ENCODE results near the gene GALK2. TPM values are rescaled to one million over a fixed set of nuclear protein-coding genes. Genes with fewer than 3 reads are reported as not detected.
"Not testable (repeated sequence)": the region's sequence is repeated elsewhere in the genome, so short reads cannot be mapped to it uniquely, and the experiment has no call there.

GALK2 gene
- total RNA-seq, 1 experiment from 2014 or later: 32.3 TPM

- H3K36me3 ChIP-seq: peaks cover 8% of the 10 kb centered on the region
- no peak overlapping the region for H3K4me3 ChIP-seq
- H3K9me3 ChIP-seq (replicated peaks): no peaks in the 10 kb centered on the region
- no peak overlapping the region for H3K27ac ChIP-seq
- no peaks in the 10 kb centered on the region for H3K4me1 ChIP-seq (replicated peaks)
- no peak for DNase-seq (ENCODE audit: low read depth in 1 of 2, low spot score in 2 of 2)
- no peaks in the 10 kb centered on the region for H3K27me3 ChIP-seq (replicated peaks)
These were observed 18.2 kb upstream of the GALK2 start for GRCh38 chr15:49151831-49152230.

- peaks cover 8% of the 10 kb centered on the region for H3K36me3 ChIP-seq
- H3K9me3 ChIP-seq (replicated peaks): no peaks in the 10 kb centered on the region
- H3K4me3 ChIP-seq: no peak overlapping the region
- DNase-seq (ENCODE audit: low read depth in 1 of 2, low spot score in 2 of 2): no peak
- H3K27me3 ChIP-seq (replicated peaks): no peaks in the 10 kb centered on the region
- H3K27ac ChIP-seq: no peak overlapping the region
- no peaks in the 10 kb centered on the region for H3K4me1 ChIP-seq (replicated peaks)
These were observed 17.3 kb upstream of the GALK2 start for GRCh38 chr15:49152552-49153312.

GRCh38 chr15:49154359-49154758 is 15.7 kb upstream of the GALK2 start:
- DNase-seq (ENCODE audit: low read depth in 1 of 2, low spot score in 2 of 2): no peak
- no peaks in the 10 kb centered on the region for H3K4me1 ChIP-seq (replicated peaks)
- peak overlapping the region; percentile 72 for H3K4me3 ChIP-seq
- peaks cover 8% of the 10 kb centered on the region for H3K36me3 ChIP-seq
- no peaks in the 10 kb centered on the region for H3K27me3 ChIP-seq (replicated peaks)
- H3K9me3 ChIP-seq (replicated peaks): no peaks in the 10 kb centered on the region
- peak overlapping the region; percentile 57; the same call in 1 of the 2 replicates for H3K27ac ChIP-seq

GRCh38 chr15:49154799-49155109 is 15.3 kb upstream of the GALK2 start:
- Histone ChIP-seq H3K9me3 (replicated peaks) (no peaks in the 10 kb centered on the region), H3K4me3 (peak overlapping the region; percentile 72), H3K27me3 (replicated peaks) (no peaks in the 10 kb centered on the region), H3K36me3 (peaks cover 8% of the 10 kb centered on the region), H3K4me1 (replicated peaks) (no peaks in the 10 kb centered on the region), H3K27ac (peak overlapping the region; percentile 57)
- DNase-seq (ENCODE audit: low read depth in 1 of 2, low spot score in 2 of 2): no peak

GRCh38 chr15:49155110-49155833 is 14.8 kb upstream of the GALK2 start, which contains the start of gene COPS2:
Gene COPS2 (minus strand): TSS chr15:49155599. CDS start chr15:49155578, 21 bp downstream.
- no peaks in the 10 kb centered on the region for H3K4me1 ChIP-seq (replicated peaks)
- peak; percentile 94 to 97 for DNase-seq (ENCODE audit: low read depth in 1 of 2, low spot score in 2 of 2)
- H3K9me3 ChIP-seq (replicated peaks): no peaks in the 10 kb centered on the region
- H3K36me3 ChIP-seq: peaks cover 8% of the 10 kb centered on the region
- H3K27me3 ChIP-seq (replicated peaks): no peaks in the 10 kb centered on the region
- peak within 1 kb of the TSS; percentile 72 for H3K4me3 ChIP-seq
- peak within 1 kb of the TSS; percentile 57 for H3K27ac ChIP-seq

- peak overlapping the region; percentile 30 for H3K27ac ChIP-seq
- DNase-seq (ENCODE audit: low read depth in 1 of 2, low spot score in 2 of 2): peak in 1 of 2 experiments; percentile 34
- peaks cover 8% of the 10 kb centered on the region for H3K36me3 ChIP-seq
- H3K4me1 ChIP-seq (replicated peaks): no peaks in the 10 kb centered on the region
- no peaks in the 10 kb centered on the region for H3K9me3 ChIP-seq (replicated peaks)
- peak overlapping the region; percentile 72 for H3K4me3 ChIP-seq
- no peaks in the 10 kb centered on the region for H3K27me3 ChIP-seq (replicated peaks)
These were observed 14.0 kb upstream of the GALK2 start for GRCh38 chr15:49155834-49156627.

- H3K36me3 ChIP-seq: peaks cover 10% of the 10 kb centered on the region
- no peaks in the 10 kb centered on the region for H3K4me1 ChIP-seq (replicated peaks)
- no peaks in the 10 kb centered on the region for H3K9me3 ChIP-seq (replicated peaks)
- H3K27me3 ChIP-seq (replicated peaks): no peaks in the 10 kb centered on the region
- DNase-seq (ENCODE audit: low read depth in 1 of 2, low spot score in 2 of 2): no peak
- H3K4me3 ChIP-seq: no peak overlapping the region
- no peak overlapping the region for H3K27ac ChIP-seq
These were observed 6.4 kb upstream of the GALK2 start for GRCh38 chr15:49163678-49164077.

- no peaks in the 10 kb centered on the region for H3K4me1 ChIP-seq (replicated peaks)
- H3K27me3 ChIP-seq (replicated peaks): no peaks in the 10 kb centered on the region
- peaks cover 10% of the 10 kb centered on the region for H3K36me3 ChIP-seq
- H3K27ac ChIP-seq: no peak overlapping the region
- H3K4me3 ChIP-seq: no peak overlapping the region
- no peaks in the 10 kb centered on the region for H3K9me3 ChIP-seq (replicated peaks)
- DNase-seq (ENCODE audit: low read depth in 1 of 2, low spot score in 2 of 2): no peak
These were observed 5.2 kb upstream of the GALK2 start for GRCh38 chr15:49164865-49165264.

GRCh38 chr15:49168016-49168415 is 2.0 kb upstream of the GALK2 start:
- no peaks in the 10 kb centered on the region for H3K36me3 ChIP-seq
- no peaks in the 10 kb centered on the region for H3K27me3 ChIP-seq (replicated peaks)
- DNase-seq (ENCODE audit: low read depth in 1 of 2, low spot score in 2 of 2): no peak
- H3K27ac ChIP-seq: no peak overlapping the region
- H3K4me1 ChIP-seq (replicated peaks): no peaks in the 10 kb centered on the region
- H3K9me3 ChIP-seq (replicated peaks): no peaks in the 10 kb centered on the region
- H3K4me3 ChIP-seq: no peak overlapping the region

GRCh38 chr15:49171790-49172189 is 1.7 kb downstream of the GALK2 start:
- DNase-seq (ENCODE audit: low read depth in 1 of 2, low spot score in 2 of 2): no peak
- H3K9me3 ChIP-seq (replicated peaks): no peaks in the 10 kb centered on the region
- no peak overlapping the region for H3K27ac ChIP-seq
- no peaks in the 10 kb centered on the region for H3K4me1 ChIP-seq (replicated peaks)
- H3K27me3 ChIP-seq (replicated peaks): no peaks in the 10 kb centered on the region
- H3K4me3 ChIP-seq: no peak overlapping the region
- no peaks in the 10 kb centered on the region for H3K36me3 ChIP-seq

GRCh38 chr15:49174902-49175301 is 4.9 kb downstream of the GALK2 start:
- no peaks in the 10 kb centered on the region for H3K9me3 ChIP-seq (replicated peaks)
- no peaks in the 10 kb centered on the region for H3K36me3 ChIP-seq
- no peak overlapping the region for H3K27ac ChIP-seq
- no peak for DNase-seq (ENCODE audit: low read depth in 1 of 2, low spot score in 2 of 2)
- H3K4me3 ChIP-seq: no peak overlapping the region
- no peaks in the 10 kb centered on the region for H3K4me1 ChIP-seq (replicated peaks)
- no peaks in the 10 kb centered on the region for H3K27me3 ChIP-seq (replicated peaks)

- DNase-seq (ENCODE audit: low read depth in 1 of 2, low spot score in 2 of 2); H3K4me3 ChIP-seq; H3K9me3 ChIP-seq (replicated peaks); H3K27me3 ChIP-seq (replicated peaks); H3K4me1 ChIP-seq (replicated peaks); H3K27ac ChIP-seq; H3K36me3 ChIP-seq: not testable (repeated sequence)
These were observed 5.7 kb downstream of the GALK2 start for GRCh38 chr15:49175582-49176397.

GRCh38 chr15:49178497-49178896 is 8.4 kb downstream of the GALK2 start:
- no peaks in the 10 kb centered on the region for H3K27me3 ChIP-seq (replicated peaks)
- H3K4me1 ChIP-seq (replicated peaks): no peaks in the 10 kb centered on the region
- H3K4me3 ChIP-seq: no peak overlapping the region

More at GRCh38 chr15:49178497-49178896, 8.4 kb downstream of the GALK2 start:
- H3K36me3 ChIP-seq: no peaks in the 10 kb centered on the region
- H3K9me3 ChIP-seq (replicated peaks): no peaks in the 10 kb centered on the region
- no peak overlapping the region for H3K27ac ChIP-seq
- no peak for DNase-seq (ENCODE audit: low read depth in 1 of 2, low spot score in 2 of 2)
